Right lobe of liver (tissue), 4 donors: Measurements from ENCODE around the gene CCSER1.

Experiments
- CTCF ChIP-seq, 4 donors: fragments of 200-600 bp in 3 of 4; fragments of 450-650 bp in 1 of 4; IDR thresholded peaks; one replicate each; pipeline versions ENCODE4 v1.5.1 to v1.8.0; 2016 to 2022; ENCODE audit warnings: antibody characterized with exemption in 4 of 4, mild to moderate bottlenecking in 2 of 4
- POLR2A ChIP-seq: fragments of 450-650 bp; IDR thresholded peaks from one replicate; pipeline ENCODE4 v1.6.1; 2017; ENCODE audit warnings: antibody characterized with exemption, mild to moderate bottlenecking
- donor health status: DM: no; HTN: no; CAD: no.
- donor health status: DM: no; HTN: no; CAD: no.
- donor health status: DM: no; HTN: yes; CAD: no.

GRCh38 chr4:90852237-90852636 is 725.0 kb downstream of the CCSER1 start:
- TF ChIP-seq CTCF (IDR thresholded peaks at IDR 0.05) (no peak), POLR2A (no peak)
